ENCODE measurements around the gene TMEM158. TPM values are rescaled to one million over a fixed set of nuclear protein-coding genes. Genes with fewer than 3 reads are reported as not detected.

The TMEM158 gene
- polyA plus RNA-seq, 1 donor from 2014 or later: 7.9 TPM

- Histone ChIP-seq H3K9ac (ENCODE audit: low read length) (no peak overlapping the region), H4K20me1 (ENCODE audit: insufficient read depth) (no peaks in the 10 kb centered on the region), H3K36me3 (ENCODE audit: insufficient read depth, low read length) (no peaks in the 10 kb centered on the region), H3K27me3 (ENCODE audit: insufficient read depth, low read depth, low read length) (no peaks in the 10 kb centered on the region), H3K9me2 (ENCODE audit: insufficient read depth, low read length) (no peaks in the 10 kb centered on the region), H3K27ac (ENCODE audit: low read length) (no peak overlapping the region), H3K9me3 (ENCODE audit: low read length) (no peaks in the 10 kb centered on the region), H3K79me2 (replicated peaks; ENCODE audit: insufficient read depth, low read length) (no peaks in the 10 kb centered on the region), H3K4me2 (ENCODE audit: low read length) (no peak overlapping the region), H3K4me3 (ENCODE audit: low read length) (no peak overlapping the region), H2AFZ (ENCODE audit: low read depth, low read length) (no peak overlapping the region), H3F3A (ENCODE audit: insufficient read depth, low read length, poor library complexity, severe bottlenecking) (no peaks in the 10 kb centered on the region)
- no peak for TF ChIP-seq EP300 (conservative IDR thresholded peaks at IDR 0.05; ENCODE audit: poor library complexity, severe bottlenecking)
- TF ChIP-seq SMC3 (conservative IDR thresholded peaks at IDR 0.05; ENCODE audit: poor library complexity): no peak
- no peak for TF ChIP-seq POLR2AphosphoS5 (IDR thresholded peaks at IDR 0.05)
- no peak for TF ChIP-seq MXI1 (conservative IDR thresholded peaks at IDR 0.05; ENCODE audit: poor library complexity, severe bottlenecking)
- no peak for TF ChIP-seq EZH2 (IDR thresholded peaks at IDR 0.05; ENCODE audit: borderline replicate concordance, insufficient read depth, low read length, poor library complexity, severe bottlenecking)
- TF ChIP-seq RAD21 (conservative IDR thresholded peaks at IDR 0.05): no peak
- TF ChIP-seq TAF1 (IDR thresholded peaks at IDR 0.05; ENCODE audit: low read depth): no peak
- no peak for TF ChIP-seq REST (IDR thresholded peaks at IDR 0.05; ENCODE audit: borderline replicate concordance)
- no peak for TF ChIP-seq CTCF (IDR thresholded peaks at IDR 0.05; ENCODE audit: poor library complexity, severe bottlenecking)
These were observed 9.3 kb upstream of the TMEM158 start for GRCh38 chr3:45235409-45235808.

DNA sequence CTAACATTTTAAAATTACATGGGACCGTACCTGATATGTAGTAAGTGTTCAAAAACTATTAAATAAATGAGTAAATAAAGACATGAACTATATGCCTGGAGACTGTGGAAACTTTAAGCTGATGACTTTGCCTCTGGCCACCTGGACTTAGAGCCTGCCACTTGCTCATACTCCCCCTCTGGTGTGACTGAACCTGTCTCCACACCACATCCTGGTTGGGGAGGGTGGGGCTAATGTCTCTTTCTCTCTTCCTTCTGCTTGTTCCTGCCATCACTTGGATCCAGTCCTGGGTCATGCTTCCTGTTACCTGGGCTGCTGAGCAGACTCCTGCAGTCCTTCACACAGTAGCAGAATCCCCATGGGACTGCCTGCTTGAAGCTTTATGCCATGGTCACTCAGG is 8.2 kb upstream of the TMEM158 start:
- no peak overlapping the region for H3K4me2 ChIP-seq (ENCODE audit: low read length)
- H4K20me1 ChIP-seq (ENCODE audit: insufficient read depth): no peaks in the 10 kb centered on the region
- no peaks in the 10 kb centered on the region for H3K79me2 ChIP-seq (replicated peaks; ENCODE audit: insufficient read depth, low read length)
- H3K9ac ChIP-seq (ENCODE audit: low read length): no peak overlapping the region
- no peak overlapping the region for H3K4me3 ChIP-seq (ENCODE audit: low read length)
- H3K36me3 ChIP-seq (ENCODE audit: insufficient read depth, low read length): no peaks in the 10 kb centered on the region
- no peaks in the 10 kb centered on the region for H3K9me3 ChIP-seq (ENCODE audit: low read length)
- no peak for TF ChIP-seq MXI1 (conservative IDR thresholded peaks at IDR 0.05; ENCODE audit: poor library complexity, severe bottlenecking)
- TF ChIP-seq EZH2 (IDR thresholded peaks at IDR 0.05; ENCODE audit: borderline replicate concordance, insufficient read depth, low read length, poor library complexity, severe bottlenecking): no peak
- H2AFZ ChIP-seq (ENCODE audit: low read depth, low read length): no peak overlapping the region
- no peaks in the 10 kb centered on the region for H3K27me3 ChIP-seq (ENCODE audit: insufficient read depth, low read depth, low read length)
- no peaks in the 10 kb centered on the region for H3F3A ChIP-seq (ENCODE audit: insufficient read depth, low read length, poor library complexity, severe bottlenecking)
- H3K9me2 ChIP-seq (ENCODE audit: insufficient read depth, low read length): no peaks in the 10 kb centered on the region
- H3K27ac ChIP-seq (ENCODE audit: low read length): no peak overlapping the region

GRCh38 chr3:45232521-45232920 is 6.4 kb upstream of the TMEM158 start:
- Histone ChIP-seq H3K9me3 (ENCODE audit: low read length) (no peaks in the 10 kb centered on the region), H3K79me2 (replicated peaks; ENCODE audit: insufficient read depth, low read length) (no peaks in the 10 kb centered on the region), H3K27ac (ENCODE audit: low read length) (no peak overlapping the region), H3K36me3 (ENCODE audit: insufficient read depth, low read length) (no peaks in the 10 kb centered on the region), H3K9ac (ENCODE audit: low read length) (no peak overlapping the region), H3F3A (ENCODE audit: insufficient read depth, low read length, poor library complexity, severe bottlenecking) (no peaks in the 10 kb centered on the region), H3K9me2 (ENCODE audit: insufficient read depth, low read length) (no peaks in the 10 kb centered on the region), H4K20me1 (ENCODE audit: insufficient read depth) (no peaks in the 10 kb centered on the region), H3K27me3 (ENCODE audit: insufficient read depth, low read depth, low read length) (no peaks in the 10 kb centered on the region), H3K4me2 (ENCODE audit: low read length) (no peak overlapping the region), H2AFZ (ENCODE audit: low read depth, low read length) (no peak overlapping the region), H3K4me3 (ENCODE audit: low read length) (no peak overlapping the region)
- TF ChIP-seq RAD21 (conservative IDR thresholded peaks at IDR 0.05) (no peak), EZH2 (IDR thresholded peaks at IDR 0.05; ENCODE audit: borderline replicate concordance, insufficient read depth, low read length, poor library complexity, severe bottlenecking) (no peak), REST (IDR thresholded peaks at IDR 0.05; ENCODE audit: borderline replicate concordance) (no peak), SMC3 (conservative IDR thresholded peaks at IDR 0.05; ENCODE audit: poor library complexity) (no peak), CTCF (IDR thresholded peaks at IDR 0.05; ENCODE audit: poor library complexity, severe bottlenecking) (no peak), POLR2AphosphoS5 (IDR thresholded peaks at IDR 0.05) (no peak), TAF1 (IDR thresholded peaks at IDR 0.05; ENCODE audit: low read depth) (no peak), EP300 (conservative IDR thresholded peaks at IDR 0.05; ENCODE audit: poor library complexity, severe bottlenecking) (no peak), MXI1 (conservative IDR thresholded peaks at IDR 0.05; ENCODE audit: poor library complexity, severe bottlenecking) (no peak)
